GM20431 (cell line): ENCODE results near the gene SLX4IP.

Experiments
- in situ Hi-C: fragments of 300-500 bp; cut with MseI, MboI; formaldehyde crosslinking; loops from one replicate; pipeline ENCODE4 v1.15.0; 2020; ENCODE audit warnings: low sequenced_read_pairs; ENCODE audit not compliant: unreplicated experiment

SLX4IP gene

GRCh38 chr20:10513061-10513460 is 78.0 kb downstream of the SLX4IP start:
- in situ Hi-C loops: no loop called here

GRCh38 chr20:10513931-10514575 is 78.9 kb downstream of the SLX4IP start:
- in situ Hi-C loops: no loop called here

GRCh38 chr20:10516529-10516928 is 81.4 kb downstream of the SLX4IP start:
- in situ Hi-C loops: no loop called here

- in situ Hi-C loops: no loop called here
These were observed 84.4 kb downstream of the SLX4IP start for GRCh38 chr20:10519361-10520046.

- in situ Hi-C loops: no loop called here
These were observed 85.4 kb downstream of the SLX4IP start for GRCh38 chr20:10520528-10520927.

GRCh38 chr20:10521068-10521831 is 86.1 kb downstream of the SLX4IP start:
- in situ Hi-C loops: no loop called here

- in situ Hi-C loops: no loop called here
These were observed 86.7 kb downstream of the SLX4IP start for GRCh38 chr20:10521836-10522235.

GRCh38 chr20:10522328-10522727 is 87.2 kb downstream of the SLX4IP start:
- in situ Hi-C loops: no loop called here

GRCh38 chr20:10523443-10523842 is 88.3 kb downstream of the SLX4IP start:
- in situ Hi-C loops: no loop called here

- in situ Hi-C loops: no loop called here
These were observed 89.0 kb downstream of the SLX4IP start for GRCh38 chr20:10524034-10524476.

GRCh38 chr20:10524643-10525042 is 89.5 kb downstream of the SLX4IP start:
- in situ Hi-C loops: no loop called here

- in situ Hi-C loops: no loop called here
These were observed 92.7 kb downstream of the SLX4IP start for GRCh38 chr20:10527781-10528180.

GRCh38 chr20:10530883-10531282 is 95.8 kb downstream of the SLX4IP start:
- in situ Hi-C loops: no loop called here

- in situ Hi-C loops: no loop called here
These were observed 96.7 kb downstream of the SLX4IP start for GRCh38 chr20:10531848-10532247.

- in situ Hi-C loops: no loop called here
These were observed 97.3 kb downstream of the SLX4IP start for GRCh38 chr20:10532361-10532760.

GRCh38 chr20:10536531-10536930 is 101.4 kb downstream of the SLX4IP start:
- in situ Hi-C loops: no loop called here

GRCh38 chr20:10537850-10538480 is 102.9 kb downstream of the SLX4IP start:
- in situ Hi-C loops: no loop called here

- in situ Hi-C loops: no loop called here
These were observed 103.7 kb downstream of the SLX4IP start for GRCh38 chr20:10538768-10539167.

- in situ Hi-C loops: no loop called here
These were observed 104.9 kb downstream of the SLX4IP start for GRCh38 chr20:10539818-10540553.
